Activated CD8-positive, alpha-beta memory T cell treated with anti-CD3 and anti-CD28 coated beads, Interleukin-2, amount 50 U/mL, for 48 hours (primary cell): ENCODE measurements around the gene GJB4.
"Not testable (repeated sequence)": the region's sequence is repeated elsewhere in the genome, so short reads cannot be mapped to it uniquely, and the experiment has no call there.

Experiments
- DNase-seq: peaks from one replicate; pipeline ENCODE4 v3.0.0-alpha.2; 2020

Gene GJB4

GRCh38 chr1:34747638-34747941, 11.9 kb upstream of the GJB4 start:
- no peak for DNase-seq

GRCh38 chr1:34749992-34750391, 9.5 kb upstream of the GJB4 start:
- no peak for DNase-seq

GRCh38 chr1:34750610-34751009, 8.9 kb upstream of the GJB4 start:
- no peak for DNase-seq

DNA sequence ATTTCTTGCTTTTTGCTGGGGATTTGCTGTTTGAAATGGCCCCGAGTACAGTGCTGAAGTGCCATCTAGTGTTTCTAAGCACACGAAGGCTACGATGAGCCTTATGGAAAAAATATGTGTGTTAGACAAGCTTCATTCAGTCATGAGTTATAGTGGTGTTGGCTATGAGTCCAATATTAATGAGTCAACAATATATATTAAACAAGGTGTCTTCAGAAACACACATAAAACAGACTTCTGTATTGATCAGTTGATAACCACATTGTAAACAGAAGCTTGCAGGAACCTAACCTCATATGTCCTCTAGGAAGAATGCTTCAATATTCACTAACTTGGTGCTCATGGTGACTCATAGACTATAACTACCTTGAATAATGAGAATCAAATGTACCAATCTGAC, 6.4 kb upstream of the GJB4 start:
- no peak for DNase-seq

DNA sequence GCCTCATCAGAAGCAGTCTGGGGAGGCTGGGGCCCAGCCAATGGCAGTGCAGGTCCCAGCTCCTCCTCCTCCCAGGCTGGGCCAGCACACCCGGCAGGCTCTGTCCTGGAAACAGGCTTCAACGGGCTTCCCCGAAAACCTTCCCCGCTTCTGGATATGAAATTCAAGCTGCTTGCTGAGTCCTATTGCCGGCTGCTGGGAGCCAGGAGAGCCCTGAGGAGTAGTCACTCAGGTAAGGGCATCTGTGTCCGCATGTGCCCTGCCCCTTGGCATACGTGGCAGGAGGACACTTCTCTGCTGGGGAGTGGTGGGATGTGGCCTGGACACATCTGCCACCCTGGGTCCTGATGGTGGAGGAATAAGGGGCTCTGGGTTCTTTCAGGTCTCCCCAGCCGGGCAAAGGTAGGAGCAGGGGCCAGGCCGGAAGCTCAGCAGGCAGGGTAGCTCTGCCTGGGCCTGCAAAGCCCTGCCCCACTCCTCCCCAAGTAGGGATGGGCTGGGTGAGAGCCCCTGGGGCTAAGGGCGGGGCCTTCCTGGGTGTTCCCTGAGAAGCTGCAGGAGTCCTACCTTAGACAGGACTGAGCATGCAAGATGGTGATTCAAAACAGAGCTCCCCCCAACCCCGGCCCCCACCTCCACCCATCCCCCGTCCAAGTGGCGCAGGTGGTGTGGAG, 4.4 kb upstream of the GJB4 start, which contains the start of gene GJB5:
Gene GJB5 (plus strand): TSS at position 84 of the 674 bp plus-strand sequence. CDS start 2,284 bp downstream, outside the sequence.
- DNase-seq: no peak

DNA sequence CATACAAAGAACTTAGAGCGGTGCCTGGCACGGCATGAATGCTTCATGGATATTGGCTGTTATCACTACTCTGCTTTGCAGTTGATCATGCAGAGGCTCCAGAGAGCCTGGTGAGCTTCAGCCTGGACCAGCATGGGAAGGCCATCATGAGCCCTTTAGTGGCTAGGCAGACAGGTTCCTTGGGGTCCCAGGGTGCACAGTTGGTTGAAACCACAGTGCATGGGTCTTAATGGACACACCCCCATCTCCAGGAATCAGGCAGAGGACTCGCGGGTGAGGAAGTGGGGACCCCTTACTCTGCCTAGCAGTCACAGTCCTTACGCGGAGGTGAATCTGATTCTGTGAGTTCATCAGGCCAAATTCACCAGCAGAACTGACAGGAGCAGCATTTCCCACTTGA, 3.6 kb upstream of the GJB4 start:
- no peak for DNase-seq

DNA sequence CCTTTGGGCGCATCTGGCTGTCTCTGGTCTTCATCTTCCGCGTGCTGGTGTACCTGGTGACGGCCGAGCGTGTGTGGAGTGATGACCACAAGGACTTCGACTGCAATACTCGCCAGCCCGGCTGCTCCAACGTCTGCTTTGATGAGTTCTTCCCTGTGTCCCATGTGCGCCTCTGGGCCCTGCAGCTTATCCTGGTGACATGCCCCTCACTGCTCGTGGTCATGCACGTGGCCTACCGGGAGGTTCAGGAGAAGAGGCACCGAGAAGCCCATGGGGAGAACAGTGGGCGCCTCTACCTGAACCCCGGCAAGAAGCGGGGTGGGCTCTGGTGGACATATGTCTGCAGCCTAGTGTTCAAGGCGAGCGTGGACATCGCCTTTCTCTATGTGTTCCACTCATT, 2.2 kb upstream of the GJB4 start:
- DNase-seq: no peak

GRCh38 chr1:34758751-34759150, 789 bp upstream of the GJB4 start:
- DNase-seq: no peak

DNA sequence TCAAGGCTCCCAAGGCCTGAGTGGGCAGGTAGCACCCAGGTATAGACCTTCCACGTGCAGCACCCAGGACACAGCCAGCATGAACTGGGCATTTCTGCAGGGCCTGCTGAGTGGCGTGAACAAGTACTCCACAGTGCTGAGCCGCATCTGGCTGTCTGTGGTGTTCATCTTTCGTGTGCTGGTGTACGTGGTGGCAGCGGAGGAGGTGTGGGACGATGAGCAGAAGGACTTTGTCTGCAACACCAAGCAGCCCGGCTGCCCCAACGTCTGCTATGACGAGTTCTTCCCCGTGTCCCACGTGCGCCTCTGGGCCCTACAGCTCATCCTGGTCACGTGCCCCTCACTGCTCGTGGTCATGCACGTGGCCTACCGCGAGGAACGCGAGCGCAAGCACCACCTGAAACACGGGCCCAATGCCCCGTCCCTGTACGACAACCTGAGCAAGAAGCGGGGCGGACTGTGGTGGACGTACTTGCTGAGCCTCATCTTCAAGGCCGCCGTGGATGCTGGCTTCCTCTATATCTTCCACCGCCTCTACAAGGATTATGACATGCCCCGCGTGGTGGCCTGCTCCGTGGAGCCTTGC, 1.7 kb downstream of the GJB4 start:
- no peak for DNase-seq

DNA sequence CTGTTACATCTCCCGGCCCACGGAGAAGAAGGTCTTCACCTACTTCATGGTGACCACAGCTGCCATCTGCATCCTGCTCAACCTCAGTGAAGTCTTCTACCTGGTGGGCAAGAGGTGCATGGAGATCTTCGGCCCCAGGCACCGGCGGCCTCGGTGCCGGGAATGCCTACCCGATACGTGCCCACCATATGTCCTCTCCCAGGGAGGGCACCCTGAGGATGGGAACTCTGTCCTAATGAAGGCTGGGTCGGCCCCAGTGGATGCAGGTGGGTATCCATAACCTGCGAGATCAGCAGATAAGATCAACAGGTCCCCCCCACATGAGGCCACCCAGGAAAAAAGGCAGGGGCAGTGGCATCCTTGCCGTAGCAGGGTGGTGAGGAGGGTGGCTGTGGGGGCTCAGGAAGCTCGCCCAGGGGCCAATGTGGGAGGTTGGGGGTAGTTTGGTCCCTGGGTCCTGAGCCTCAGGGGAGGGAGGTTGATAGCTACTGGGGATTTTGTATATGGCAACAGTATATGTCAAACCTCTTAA, 2.3 kb downstream of the GJB4 start:
- DNase-seq: no peak

DNA sequence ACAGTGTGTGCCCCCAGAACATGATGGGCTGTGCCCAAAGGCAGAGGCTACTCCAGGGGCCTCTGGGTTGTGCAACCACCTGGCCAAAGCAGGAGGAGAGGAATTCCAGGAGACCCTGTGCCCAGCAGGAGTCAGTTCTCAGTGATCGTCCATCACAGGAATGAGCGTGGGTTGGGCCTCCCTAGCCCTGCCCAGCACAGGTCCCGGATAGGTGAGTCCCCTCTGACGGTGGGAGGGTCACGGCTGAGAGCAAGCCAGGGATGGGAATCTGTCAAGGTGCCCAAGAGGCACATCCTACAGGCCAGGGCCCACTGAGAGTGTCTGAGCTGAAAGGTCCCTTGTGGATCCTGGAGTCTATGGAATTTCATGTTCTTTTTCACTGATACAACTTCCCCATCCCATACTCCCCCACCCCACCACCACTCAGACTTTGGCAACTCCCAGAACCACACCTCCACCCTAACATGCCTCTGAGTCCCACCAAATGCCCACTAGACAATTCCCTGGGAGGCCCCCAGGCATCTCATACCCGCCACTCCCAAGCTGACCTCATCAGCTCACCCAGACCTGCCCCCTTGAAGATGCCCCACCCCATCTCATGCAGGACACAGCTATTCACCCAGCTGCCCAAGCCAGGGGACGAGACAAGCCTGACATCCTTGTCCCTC, 3.1 kb downstream of the GJB4 start:
- no peak for DNase-seq

DNA sequence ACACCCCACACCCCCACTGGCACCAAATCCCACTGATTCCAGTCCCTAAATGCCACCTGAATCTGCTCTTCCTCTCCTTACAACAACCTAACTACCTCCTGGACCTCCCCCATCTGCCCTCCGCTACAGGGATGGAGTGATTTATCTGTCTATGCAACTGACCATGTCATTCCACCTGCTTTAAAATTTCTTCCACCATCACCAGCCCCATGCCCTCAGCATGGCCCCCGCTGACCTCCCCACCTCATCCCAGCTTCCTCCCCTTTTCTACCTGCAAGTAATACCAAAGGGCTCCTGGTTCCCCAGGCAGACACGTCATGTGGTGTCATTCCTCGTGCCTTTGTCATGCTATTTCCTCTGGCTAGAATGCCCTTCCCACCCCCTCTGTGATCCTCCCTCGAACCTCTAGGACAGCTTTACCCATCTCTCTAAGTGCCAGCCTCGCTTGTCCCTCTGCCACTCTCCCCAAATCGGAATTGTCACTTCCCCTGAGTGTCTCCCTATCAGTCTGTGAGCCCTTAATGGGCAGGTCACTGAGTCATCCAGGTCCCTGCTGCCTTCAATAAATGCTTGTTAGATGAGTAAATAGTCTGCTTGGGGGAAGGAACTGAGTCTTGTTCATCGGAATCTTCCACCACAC, 3.7 kb downstream of the GJB4 start:
- no peak for DNase-seq

GRCh38 chr1:34768856-34769255, 9.3 kb downstream of the GJB4 start:
- DNase-seq: no peak

GRCh38 chr1:34770891-34771504, 11.5 kb downstream of the GJB4 start:
- DNase-seq: no peak

GRCh38 chr1:34771573-34772371, 12.2 kb downstream of the GJB4 start:
- DNase-seq: no peak

DNA sequence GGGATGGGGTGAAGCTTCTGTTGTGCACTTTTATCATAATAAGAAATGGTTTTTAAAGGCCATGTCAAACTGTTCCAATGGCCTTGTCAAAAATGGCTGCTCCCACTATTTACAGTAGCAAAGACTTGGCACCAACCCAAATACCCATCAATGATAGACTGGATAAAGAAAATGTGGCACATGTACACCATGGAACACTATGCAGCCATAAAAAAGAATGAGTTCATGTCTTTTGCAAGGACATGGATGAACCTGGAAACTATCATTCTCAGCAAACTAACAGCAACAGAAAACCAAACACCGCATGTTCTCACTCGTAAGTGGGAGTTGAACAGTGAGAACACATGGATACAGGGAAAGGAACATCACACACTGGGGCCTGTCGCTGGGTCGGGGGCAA, 13.6 kb downstream of the GJB4 start:
- DNase-seq: not testable (repeated sequence)

- DNase-seq: no peak
Observed at GRCh38 chr1:34774957-34775356, 15.4 kb downstream of the GJB4 start.

DNA sequence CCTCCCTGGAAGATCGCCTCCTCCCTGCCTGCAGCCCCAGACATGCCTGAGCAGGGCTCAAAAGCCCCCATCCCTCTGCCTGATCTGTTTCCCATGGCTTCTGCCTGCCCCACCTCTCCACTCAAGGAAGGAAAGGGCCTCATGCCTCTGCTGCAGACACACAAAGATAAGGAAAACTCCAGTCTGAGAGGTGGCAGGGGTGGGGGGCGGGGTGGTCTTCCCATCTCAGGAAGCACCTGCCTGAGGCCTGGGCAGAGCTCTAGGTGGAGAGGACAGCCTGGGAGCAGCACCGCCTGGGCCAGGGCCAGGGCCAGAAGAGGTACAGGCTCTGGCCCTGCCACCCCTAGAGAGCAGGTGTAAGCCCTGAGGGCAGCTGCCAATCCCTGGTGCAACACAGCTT, 17.4 kb downstream of the GJB4 start:
- DNase-seq: no peak

DNA sequence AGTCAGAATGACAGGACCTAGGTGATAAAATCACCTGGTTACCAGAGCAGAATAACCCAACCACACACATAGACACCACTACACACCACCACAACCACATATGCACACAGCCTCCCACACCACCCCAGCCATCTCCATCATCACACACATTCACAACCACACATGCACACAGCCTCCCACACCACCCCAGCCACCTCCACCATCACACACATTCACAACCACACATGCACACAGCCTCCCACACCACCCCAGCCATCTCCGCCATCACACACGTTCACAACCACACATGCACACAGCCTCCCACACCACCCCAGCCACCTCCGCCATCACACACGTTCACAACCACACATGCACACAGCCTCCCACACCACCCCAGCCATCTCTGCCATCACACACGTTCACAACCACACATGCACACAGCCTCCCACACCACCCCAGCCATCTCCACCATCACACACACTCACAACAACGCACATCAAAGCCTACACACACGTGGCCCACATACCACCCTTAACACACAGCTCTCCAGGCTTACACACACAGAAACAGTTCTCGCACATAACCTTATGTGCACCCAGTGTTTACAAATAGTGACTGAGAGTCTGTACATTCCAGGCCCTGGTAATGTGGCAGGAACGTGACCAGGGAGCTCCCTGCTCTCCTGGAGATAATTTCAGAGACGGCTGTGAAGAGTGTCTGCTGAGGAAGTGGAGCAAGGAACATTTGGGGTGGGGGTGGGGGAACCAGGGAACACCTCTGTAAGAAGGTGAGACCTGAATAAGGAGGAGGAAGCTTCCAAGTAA, 18.2 kb downstream of the GJB4 start:
- no peak for DNase-seq

DNA sequence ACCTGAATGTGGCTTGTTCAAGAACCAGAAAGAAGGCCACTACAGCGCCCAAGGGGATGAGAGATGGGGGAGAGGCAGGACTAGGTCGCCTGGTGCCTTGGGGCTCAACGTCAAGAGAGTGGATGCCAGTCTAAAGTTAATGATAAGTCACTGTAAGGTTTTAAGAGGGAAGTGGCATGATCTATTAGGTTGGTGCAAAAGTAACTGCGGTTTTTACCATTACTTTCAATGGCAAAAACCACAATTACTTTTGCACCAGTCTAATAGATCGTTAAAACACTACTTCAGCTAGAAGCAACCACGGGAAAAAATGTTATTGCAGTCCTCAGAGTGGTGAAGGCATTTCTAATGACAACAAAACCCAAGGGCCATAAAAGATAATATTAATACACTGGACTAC, 18.8 kb downstream of the GJB4 start:
- DNase-seq: no peak

GRCh38 chr1:34779005-34779404, 19.5 kb downstream of the GJB4 start:
- DNase-seq: no peak

- no peak for DNase-seq
Observed at GRCh38 chr1:34779526-34779925, 20.0 kb downstream of the GJB4 start.
